GM19324 (cell line): ENCODE measurements around the gene CEP170.

Source experiments
- ATAC-seq: cut with Tn5 transposase; IDR thresholded peaks from one replicate; pipeline ENCODE4 v1.9.1; 2021; ENCODE audit warnings: mild to moderate bottlenecking, moderate library complexity; ENCODE audit not compliant: unreplicated experiment, low FRiP score

The CEP170 gene

DNA sequence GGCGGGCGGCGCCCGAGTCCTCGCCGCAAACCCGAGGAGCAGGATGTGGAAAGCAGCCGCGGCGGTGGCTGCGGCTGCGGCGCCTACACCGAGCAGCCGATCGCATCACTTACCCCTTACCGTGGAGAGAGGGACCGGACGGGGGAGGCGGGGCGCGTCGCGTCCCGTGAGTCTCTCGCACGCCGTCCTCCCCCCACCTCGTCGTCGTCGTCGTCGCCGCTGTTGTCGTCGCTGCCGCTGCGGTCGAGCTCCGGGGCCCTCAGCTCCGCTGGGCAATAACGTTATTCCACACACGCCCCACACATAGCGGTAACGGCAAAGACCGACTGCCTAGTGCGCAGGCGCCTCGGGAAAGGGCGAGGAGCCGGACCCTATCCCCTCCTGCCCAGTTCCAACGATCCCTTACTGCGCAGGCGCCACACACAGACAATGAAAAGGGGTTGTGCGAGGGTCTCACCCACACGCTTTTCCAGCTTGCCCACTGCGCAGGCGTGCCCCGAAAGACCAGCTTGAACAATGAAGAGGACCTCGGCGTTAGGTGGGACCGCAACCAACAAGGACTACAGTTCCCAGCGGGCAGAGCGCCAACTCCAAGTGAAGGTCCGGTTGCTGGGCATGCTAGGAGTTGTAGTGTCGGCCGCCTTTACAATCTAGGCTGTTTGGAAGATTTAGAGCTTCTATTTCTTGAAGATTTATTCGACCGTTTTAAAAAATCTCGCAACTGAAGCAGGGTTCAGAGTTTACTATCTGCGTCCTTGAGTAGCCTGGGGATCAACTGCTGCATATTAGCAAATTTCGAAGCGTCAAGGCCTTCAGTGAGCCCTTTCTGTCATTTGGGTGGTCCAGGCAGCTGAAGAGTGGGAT, at the start of gene CEP170:
TSS of gene CEP170 (minus strand) at position 355 of the 864 bp plus-strand sequence. CDS start 30,001 bp downstream, outside the sequence.
- ATAC-seq, result peak; percentile 66

GRCh38 chr1:243301059-243301458, 46.0 kb upstream of the CEP170 start:
- ATAC-seq, result no peak

DNA sequence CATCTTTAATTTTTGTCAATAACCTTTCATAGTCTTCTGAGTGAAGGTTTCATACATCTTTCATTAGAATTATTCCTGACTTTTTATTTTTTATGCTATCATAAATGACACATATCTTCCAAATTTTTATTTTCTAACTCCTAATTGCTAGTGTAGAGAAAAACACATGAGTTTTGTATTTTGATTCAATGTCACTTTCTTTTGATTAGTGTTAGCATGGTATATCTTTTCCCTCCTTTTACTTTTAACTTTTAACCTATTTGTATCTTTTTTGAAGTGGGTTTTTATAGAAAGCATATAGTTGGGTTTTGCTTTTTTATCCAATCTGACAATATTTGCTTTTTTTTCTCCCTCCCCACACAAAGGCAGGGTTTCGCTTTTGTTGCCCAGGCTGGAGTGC, 44.0 kb upstream of the CEP170 start:
- no peak for ATAC-seq

DNA sequence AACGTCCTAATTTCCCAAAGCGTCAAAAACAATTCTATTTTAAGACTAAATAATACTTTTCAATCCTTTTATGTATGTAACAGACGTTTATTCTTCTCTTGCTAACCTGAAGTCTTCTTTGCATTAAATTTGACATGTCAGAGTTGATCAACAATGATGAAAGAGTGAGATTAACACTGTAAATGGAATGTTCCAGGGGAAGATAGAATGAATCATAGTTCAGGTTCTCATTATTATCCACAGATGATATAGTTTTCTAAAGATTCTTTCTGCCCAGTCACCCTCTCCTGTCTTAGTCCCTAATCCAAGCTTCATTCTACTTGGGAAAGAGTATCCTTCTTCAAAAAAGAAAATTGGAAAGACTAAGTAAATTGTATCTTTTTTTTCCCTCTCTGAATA, 39.6 kb upstream of the CEP170 start:
- no peak for ATAC-seq

- no peak for ATAC-seq
Observed at GRCh38 chr1:243293941-243294722, 39.1 kb upstream of the CEP170 start.

- ATAC-seq, result no peak
Observed at GRCh38 chr1:243292117-243292516, 37.0 kb upstream of the CEP170 start.

- no peak for ATAC-seq
Observed at GRCh38 chr1:243291292-243291691, 36.2 kb upstream of the CEP170 start.

- no peak for ATAC-seq
Observed at GRCh38 chr1:243288062-243288461, 33.0 kb upstream of the CEP170 start.

DNA sequence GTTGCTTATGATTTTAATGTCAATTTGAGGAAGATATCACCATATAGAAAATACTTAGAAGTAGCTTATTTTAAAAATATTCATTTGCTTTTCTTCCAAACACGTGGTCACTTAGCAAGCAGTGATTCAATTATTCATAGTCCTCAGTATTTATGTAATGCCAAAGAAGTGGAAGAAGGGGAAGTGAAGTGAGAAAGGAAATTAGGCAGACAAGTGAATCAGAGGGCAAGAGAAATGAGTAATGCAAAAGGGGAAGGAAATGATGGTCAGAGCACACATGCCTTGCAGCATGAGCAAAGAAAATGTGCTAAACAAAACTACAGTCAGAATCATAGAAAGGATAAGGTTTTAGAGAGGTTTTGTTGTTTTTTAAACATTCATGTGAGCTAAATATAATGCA, 32.6 kb upstream of the CEP170 start:
- peak; percentile 75 for ATAC-seq

GRCh38 chr1:243287123-243287460, 32.0 kb upstream of the CEP170 start:
- ATAC-seq, result no peak

DNA sequence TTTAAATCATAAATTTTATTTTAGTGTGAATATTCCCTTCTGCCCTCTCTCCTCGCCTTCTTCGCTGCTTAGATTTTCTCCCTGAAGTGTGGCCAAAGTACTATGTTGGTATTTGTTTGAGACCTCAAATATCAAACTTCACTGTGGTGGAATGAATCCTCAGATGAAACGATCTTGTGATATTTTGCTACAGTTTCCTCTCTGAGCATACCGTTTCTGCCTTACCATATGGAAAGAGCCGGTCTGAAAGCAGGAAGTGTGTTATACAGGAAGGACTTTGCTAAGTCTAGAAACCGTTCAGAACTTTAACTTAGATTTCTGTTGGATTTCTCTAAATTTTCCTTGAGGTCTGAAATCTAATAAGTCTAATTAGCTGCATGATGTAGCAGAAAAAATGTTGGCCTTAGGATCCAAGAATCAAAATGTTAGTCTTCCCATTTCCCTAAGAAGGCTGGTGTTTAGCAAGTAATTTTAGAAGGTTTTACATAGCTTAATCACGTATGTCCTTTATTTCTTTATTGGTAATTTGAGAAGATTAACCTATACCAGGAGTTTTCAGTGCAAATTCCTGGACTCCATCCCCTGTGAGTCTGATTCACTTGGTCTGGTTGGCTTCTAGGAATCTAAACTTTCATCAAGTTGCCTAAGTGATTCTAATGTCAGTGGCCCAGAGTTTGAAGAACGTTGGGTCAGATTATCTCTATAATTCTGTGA, 31.5 kb upstream of the CEP170 start:
- ATAC-seq, result no peak

DNA sequence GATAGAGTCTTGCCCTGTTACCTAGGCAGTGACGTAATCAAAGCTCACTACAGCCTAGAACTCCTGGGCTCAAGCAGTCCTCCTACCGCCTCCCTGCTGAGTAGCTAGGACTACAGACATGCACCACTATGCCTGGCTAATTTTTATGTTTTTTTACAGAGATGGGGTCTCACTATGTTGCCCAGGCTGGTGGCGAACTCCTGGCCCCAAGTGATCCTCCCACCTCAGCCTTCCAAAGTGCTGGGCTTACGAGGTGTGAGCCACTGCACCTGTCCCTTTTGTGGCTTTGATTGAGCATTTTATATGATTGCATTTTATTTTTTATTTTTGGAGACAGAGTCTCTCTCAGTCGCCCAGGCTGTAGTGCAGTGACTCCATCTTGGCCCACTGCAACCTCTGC, 26.6 kb upstream of the CEP170 start:
- no peak for ATAC-seq

DNA sequence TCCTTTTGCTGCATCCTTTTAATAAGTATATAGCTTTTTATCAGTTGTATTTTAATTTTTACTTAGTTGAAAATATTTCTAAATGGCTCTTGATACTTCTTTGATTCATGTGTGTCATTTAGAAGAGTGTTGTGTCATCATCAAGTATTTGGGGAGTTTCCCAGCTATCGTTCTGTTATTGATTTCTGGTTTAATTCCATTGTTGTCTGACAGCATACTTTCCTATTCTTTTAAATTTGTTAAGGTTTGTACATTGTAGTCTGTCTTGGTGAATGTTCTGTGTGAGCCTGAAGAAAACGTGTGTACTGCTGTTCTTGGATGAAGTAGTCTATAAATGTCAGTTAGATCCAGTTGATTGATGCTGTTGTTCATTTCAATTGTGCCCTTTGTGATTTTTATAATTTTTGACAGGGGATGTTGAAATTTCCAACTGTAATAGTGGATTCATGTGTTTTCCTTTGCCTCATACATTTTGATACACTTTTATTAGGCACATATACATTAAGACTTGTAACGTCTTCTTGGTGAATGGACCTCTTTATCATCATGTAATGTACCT, 25.6 kb upstream of the CEP170 start:
- ATAC-seq, result no peak

DNA sequence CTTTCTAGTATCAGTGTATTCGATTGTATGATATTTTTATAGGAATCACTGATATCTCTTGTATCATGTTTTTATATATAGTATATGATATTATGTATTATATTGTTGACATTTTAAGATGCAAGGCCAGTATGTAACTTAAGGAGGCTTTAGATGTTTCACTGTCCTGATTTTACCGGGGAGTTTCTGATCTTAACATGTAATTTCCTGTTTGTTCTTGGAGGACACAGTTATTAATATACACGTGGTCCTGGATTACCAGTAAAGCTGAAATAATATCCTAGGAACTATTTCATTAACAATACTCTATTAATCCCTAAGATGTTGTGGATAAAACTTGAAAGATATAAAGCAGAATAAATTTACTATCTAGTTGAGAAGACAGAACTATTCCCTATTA, 20.2 kb upstream of the CEP170 start:
- ATAC-seq, result no peak

DNA sequence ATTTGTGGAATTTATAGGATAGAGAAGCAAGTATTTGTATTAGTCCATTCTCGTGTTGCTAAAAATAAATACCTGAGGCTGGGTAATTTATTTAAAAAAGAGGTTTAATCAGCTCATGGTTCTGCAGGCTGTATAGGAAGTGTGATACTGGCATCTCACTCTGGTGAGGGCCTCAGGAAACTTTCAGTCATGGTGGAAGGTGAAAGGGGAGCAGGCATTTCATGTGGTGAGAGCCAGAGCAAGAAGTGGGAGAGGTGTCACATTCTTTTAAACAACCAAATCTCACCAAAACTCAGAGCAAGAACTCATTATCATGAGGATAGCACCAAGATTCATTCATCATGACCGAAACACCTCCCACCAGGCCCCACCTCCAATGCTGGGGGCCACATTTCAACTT, 18.9 kb upstream of the CEP170 start:
- ATAC-seq, result no peak

GRCh38 chr1:243273506-243273905, 18.4 kb upstream of the CEP170 start:
- ATAC-seq, result no peak

DNA sequence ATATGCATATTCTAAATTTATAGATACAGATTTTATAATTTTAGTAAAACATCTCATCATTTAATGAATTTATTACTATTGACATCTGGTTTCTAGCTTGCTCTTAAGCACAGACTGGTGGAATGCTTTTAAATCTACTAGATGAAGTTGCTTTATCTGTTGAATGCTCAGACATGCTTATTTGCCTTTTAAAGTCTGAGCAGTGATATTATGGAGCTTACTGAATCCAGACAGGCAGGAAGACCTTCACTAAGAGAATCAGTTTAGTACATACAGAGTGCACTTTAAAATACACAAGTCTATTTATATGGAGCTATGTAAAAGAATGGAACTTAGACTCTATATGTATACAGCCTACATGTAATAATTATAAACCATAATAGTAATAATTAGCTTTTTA, 17.3 kb upstream of the CEP170 start:
- no peak for ATAC-seq

- no peak for ATAC-seq
Observed at GRCh38 chr1:243271996-243272395, 16.9 kb upstream of the CEP170 start.

GRCh38 chr1:243270097-243270864, 15.2 kb upstream of the CEP170 start:
- ATAC-seq, result no peak

DNA sequence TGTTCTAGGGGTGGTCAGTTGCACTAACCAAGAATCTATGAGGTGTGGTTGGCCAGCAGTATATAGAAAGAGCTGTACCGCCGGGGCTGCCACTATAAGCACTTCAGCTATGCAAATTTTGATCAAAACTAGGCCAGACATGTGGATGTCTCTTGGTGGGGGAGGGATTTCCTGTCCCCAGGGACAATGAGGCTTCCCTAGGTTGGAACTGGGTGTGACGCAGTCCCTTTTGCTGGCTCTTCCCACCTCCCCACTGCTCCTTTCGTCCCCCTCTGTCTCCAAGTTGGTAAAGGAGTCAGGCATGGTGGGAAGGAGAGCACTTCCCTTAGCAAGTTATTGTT, 14.3 kb upstream of the CEP170 start:
- ATAC-seq, result peak; percentile 63
